ENCODE data around the gene WDR62.

GRCh38 chr19:36089847-36090246, 35.1 kb downstream of the WDR62 start:
- TF ChIP-seq CTCF (IDR thresholded peaks at IDR 0.05) (no peak), POLR2A (IDR thresholded peaks at IDR 0.05) (no peak)
